Stimulated activated naive CD4-positive, alpha-beta T cell (primary cell): ENCODE results near the gene BCORL1.

Experiments used
- DNase-seq, 6 experiments: peaks; one replicate each; lab custom pipeline; 2025; lab: John Stamatoyannopoulos, UW

The BCORL1 gene

GRCh38 chrX:129982300-129983251 is at the start of gene BCORL1:
Gene BCORL1, plus strand, starts transcription at chrX:129982635. Its CDS starts 22,597 bp downstream, at chrX:130005232.
- peak; percentile 73 to 87 (median 84) for DNase-seq

- peak in 2 of 6 experiments; percentile 4 to 9 for DNase-seq
These were observed 49.6 kb upstream of the BCORL1 start for GRCh38 chrX:129932821-129933321.

- DNase-seq: no peak
These were observed 48.7 kb upstream of the BCORL1 start for GRCh38 chrX:129933700-129934099.

GRCh38 chrX:129934461-129934860 is 48.0 kb upstream of the BCORL1 start:
- no peak for DNase-seq

- DNase-seq: no peak
These were observed 47.5 kb upstream of the BCORL1 start for GRCh38 chrX:129934952-129935351.

- DNase-seq: no peak
These were observed 44.4 kb upstream of the BCORL1 start for GRCh38 chrX:129938081-129938480.

GRCh38 chrX:129939986-129940385 is 42.4 kb upstream of the BCORL1 start:
- DNase-seq: no peak

GRCh38 chrX:129940721-129941120 is 41.7 kb upstream of the BCORL1 start:
- no peak for DNase-seq

GRCh38 chrX:129945131-129945530 is 37.3 kb upstream of the BCORL1 start:
- no peak for DNase-seq

GRCh38 chrX:129953334-129953648 is 29.1 kb upstream of the BCORL1 start:
- DNase-seq: no peak

- DNase-seq: no peak
These were observed 28.6 kb upstream of the BCORL1 start for GRCh38 chrX:129953881-129954280.

GRCh38 chrX:129954804-129955203 is 27.6 kb upstream of the BCORL1 start:
- DNase-seq: no peak

GRCh38 chrX:129955682-129956081 is 26.8 kb upstream of the BCORL1 start:
- DNase-seq: no peak

- no peak for DNase-seq
These were observed 26.3 kb upstream of the BCORL1 start for GRCh38 chrX:129956145-129956544.

- no peak for DNase-seq
These were observed 25.7 kb upstream of the BCORL1 start for GRCh38 chrX:129956765-129957164.

- DNase-seq: peak in 3 of 6 experiments; percentile 9 to 22 (median 12)
These were observed 25.0 kb upstream of the BCORL1 start for GRCh38 chrX:129957241-129958082.

GRCh38 chrX:129958083-129958465 is 24.4 kb upstream of the BCORL1 start:
- DNase-seq: no peak

GRCh38 chrX:129958814-129959492 is 23.5 kb upstream of the BCORL1 start:
- no peak for DNase-seq

GRCh38 chrX:129959493-129959832 is 23.0 kb upstream of the BCORL1 start:
- no peak for DNase-seq

- peak; percentile 16 to 57 (median 22) for DNase-seq
These were observed 21.0 kb upstream of the BCORL1 start for GRCh38 chrX:129961180-129962083.

GRCh38 chrX:129963729-129964128 is 18.7 kb upstream of the BCORL1 start:
- DNase-seq: no peak
